Measurements from ENCODE around the gene TCF20. TPM values are rescaled to one million over a fixed set of nuclear protein-coding genes. Genes with fewer than 3 reads are reported as not detected.
A peak's percentile ranks its signal among the peaks of the same experiment; 100 is the strongest.

The TCF20 gene
- total and polyA plus RNA-seq, 2 experiments from 2014 or later: 5.9 to 34.3 TPM

- H4K20me1 ChIP-seq (ENCODE audit: insufficient read depth, poor library complexity, severe bottlenecking): no peaks in the 10 kb centered on the region
- peaks cover 6% of the 10 kb centered on the region for H3K27me3 ChIP-seq
- no peaks in the 10 kb centered on the region for H3K9me2 ChIP-seq (replicated peaks; ENCODE audit: insufficient read depth)
- WGBS (ENCODE audit: low lambda C conversion rate, missing lambda C conversion rate): 89% methylated on average over 13 of the region's 13 CpGs
- TF ChIP-seq CTCF (IDR thresholded peaks at IDR 0.05; ENCODE audit: poor library complexity) (no peak), EZH2phosphoT487 (IDR thresholded peaks at IDR 0.05; ENCODE audit: low read depth, severe bottlenecking, unreplicated experiment) (no peak), EZH2 (IDR thresholded peaks at IDR 0.05; ENCODE audit: borderline replicate concordance) (no peak)
- no peak for DNase-seq (ENCODE audit: low spot score)
- no peaks in the 10 kb centered on the region for H3K36me3 ChIP-seq (replicated peaks; ENCODE audit: insufficient read depth, low read depth)
- H2AFZ ChIP-seq: no peak overlapping the region
- no peaks in the 10 kb centered on the region for H3K9me3 ChIP-seq (ENCODE audit: low read depth)
- peaks cover 19% of the 10 kb centered on the region for H3K4me1 ChIP-seq (ENCODE audit: insufficient read depth)
- H3K4me2 ChIP-seq: no peak overlapping the region
- H3K4me3 ChIP-seq: no peak overlapping the region
- no peaks in the 10 kb centered on the region for H3K79me2 ChIP-seq
- H3K27ac ChIP-seq: no peak overlapping the region
These were observed 9.1 kb upstream of the TCF20 start for GRCh38 chr22:42279425-42280020.

GRCh38 chr22:42277988-42278776 is 7.7 kb upstream of the TCF20 start:
- H3K4me1 ChIP-seq (ENCODE audit: insufficient read depth): peaks cover 10% of the 10 kb centered on the region
- no peaks in the 10 kb centered on the region for H4K20me1 ChIP-seq (ENCODE audit: insufficient read depth, poor library complexity, severe bottlenecking)
- H3K9me3 ChIP-seq (ENCODE audit: low read depth): no peaks in the 10 kb centered on the region
- TF ChIP-seq EZH2 (IDR thresholded peaks at IDR 0.05; ENCODE audit: borderline replicate concordance): no peak
- peak; percentile 41 for TF ChIP-seq CTCF (IDR thresholded peaks at IDR 0.05; ENCODE audit: poor library complexity)
- no peak for TF ChIP-seq EZH2phosphoT487 (IDR thresholded peaks at IDR 0.05; ENCODE audit: low read depth, severe bottlenecking, unreplicated experiment)
- peak; percentile 54 for DNase-seq (ENCODE audit: low spot score)
- H2AFZ ChIP-seq: no peak overlapping the region
- H3K9me2 ChIP-seq (replicated peaks; ENCODE audit: insufficient read depth): no peaks in the 10 kb centered on the region
- no peaks in the 10 kb centered on the region for H3K36me3 ChIP-seq (replicated peaks; ENCODE audit: insufficient read depth, low read depth)
- H3K4me3 ChIP-seq: no peak overlapping the region
- no peak overlapping the region for H3K4me2 ChIP-seq
- H3K27ac ChIP-seq: no peak overlapping the region
- no peaks in the 10 kb centered on the region for H3K27me3 ChIP-seq
- no peaks in the 10 kb centered on the region for H3K79me2 ChIP-seq
- WGBS (ENCODE audit: low lambda C conversion rate, missing lambda C conversion rate): 75% methylated on average over 21 of the region's 21 CpGs

GRCh38 chr22:42277232-42277753 is 6.8 kb upstream of the TCF20 start:
- H3K27me3 ChIP-seq: no peaks in the 10 kb centered on the region
- H3K36me3 ChIP-seq (replicated peaks; ENCODE audit: insufficient read depth, low read depth): no peaks in the 10 kb centered on the region
- no peak overlapping the region for H3K4me2 ChIP-seq
- peaks cover 3% of the 10 kb centered on the region for H3K4me1 ChIP-seq (ENCODE audit: insufficient read depth)
- no peak overlapping the region for H2AFZ ChIP-seq
- 98% methylated on average over 4 of the region's 4 CpGs for WGBS (ENCODE audit: low lambda C conversion rate, missing lambda C conversion rate)
- DNase-seq (ENCODE audit: low spot score): no peak
- no peaks in the 10 kb centered on the region for H3K79me2 ChIP-seq
- no peak overlapping the region for H3K4me3 ChIP-seq
- no peaks in the 10 kb centered on the region for H3K9me3 ChIP-seq (ENCODE audit: low read depth)
- TF ChIP-seq EZH2 (IDR thresholded peaks at IDR 0.05; ENCODE audit: borderline replicate concordance): no peak
- TF ChIP-seq CTCF (IDR thresholded peaks at IDR 0.05; ENCODE audit: poor library complexity): no peak
- no peak for TF ChIP-seq EZH2phosphoT487 (IDR thresholded peaks at IDR 0.05; ENCODE audit: low read depth, severe bottlenecking, unreplicated experiment)
- no peaks in the 10 kb centered on the region for H3K9me2 ChIP-seq (replicated peaks; ENCODE audit: insufficient read depth)
- H4K20me1 ChIP-seq (ENCODE audit: insufficient read depth, poor library complexity, severe bottlenecking): no peaks in the 10 kb centered on the region
- no peak overlapping the region for H3K27ac ChIP-seq

All from hepatocyte (in vitro differentiated cells).